H7 (cell line): ENCODE results near the gene GID8. TPM values are rescaled to one million over a fixed set of nuclear protein-coding genes. Genes with fewer than 3 reads are reported as not detected.
A peak's percentile ranks its signal among the peaks of the same experiment; 100 is the strongest.

ENCODE experiments used
- DNase-seq: peaks from one replicate; pipeline ENCODE4 v3.0.0; 2012
- H3K27me3 ChIP-seq: 2 replicates; pipeline ENCODE4 v1.6.0; 2011; ENCODE audit warnings: mild to moderate bottlenecking, low read length; ENCODE audit not compliant: control insufficient read depth, insufficient read depth
- H3K36me3 ChIP-seq: replicated peaks from 2 replicates; pipeline ENCODE4 v1.5.1; 2011; ENCODE audit warnings: low read length; ENCODE audit not compliant: control insufficient read depth, insufficient read depth
- H3K4me3 ChIP-seq: 2 replicates; pipeline ENCODE4 v1.5.1; 2011; ENCODE audit warnings: low read depth, mild to moderate bottlenecking, control low read depth, low read length, moderate library complexity; ENCODE audit not compliant: insufficient read depth
- total RNA-seq: library from RNA; depleted of rRNA; stranded (reverse); fragments of >200 nt; shearing (Covaris generic); gene quantifications from 2 replicates; pipeline ENCODE4 v1.2.3, GENCODE V29; 2014

Gene GID8
- total RNA-seq, 1 experiment from 2014 or later = 49.1 TPM

DNA sequence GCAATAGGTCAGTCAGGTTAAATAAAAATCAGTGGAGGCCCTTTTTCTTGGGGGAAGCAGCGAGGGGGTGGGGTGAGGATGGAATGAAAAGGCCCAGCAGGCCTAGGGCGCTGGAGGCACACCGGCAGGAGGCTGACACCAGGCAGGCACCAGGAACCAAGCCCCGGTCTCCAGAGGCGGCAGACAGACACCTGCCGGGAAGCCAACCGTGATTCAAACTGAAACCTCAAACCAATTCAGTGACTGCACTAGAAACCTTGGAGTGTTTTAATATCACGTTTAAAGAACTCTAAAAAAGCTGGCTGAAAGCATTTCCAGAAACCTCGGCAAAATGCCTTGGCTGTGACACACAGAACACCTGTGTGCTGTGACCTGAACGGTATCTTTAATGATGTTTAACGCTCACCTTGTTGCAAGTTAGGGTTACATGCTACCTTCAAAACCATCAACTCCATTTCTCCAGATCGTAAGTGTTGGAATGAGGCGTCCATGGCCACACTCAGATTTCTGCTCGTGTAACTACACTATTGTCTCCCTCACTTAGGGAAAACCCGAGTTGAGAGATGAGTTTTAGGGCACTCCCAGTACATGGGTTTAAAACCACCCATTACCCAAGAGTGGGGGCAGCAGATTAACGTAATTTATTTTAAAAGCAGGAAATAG lies 38.8 kb upstream of the GID8 start:
- H3K27me3 ChIP-seq = no peaks in the 10 kb centered on the region
- H3K4me3 ChIP-seq = no peak overlapping the region
- H3K36me3 ChIP-seq = peaks cover 24% of the 10 kb centered on the region
- peak; percentile 78 for DNase-seq

GRCh38 chr20:62899633-62900051 lies 38.3 kb upstream of the GID8 start:
- H3K4me3 ChIP-seq = no peak overlapping the region
- peak; percentile 84 for DNase-seq
- H3K36me3 ChIP-seq = peaks cover 22% of the 10 kb centered on the region
- no peaks in the 10 kb centered on the region for H3K27me3 ChIP-seq

DNA sequence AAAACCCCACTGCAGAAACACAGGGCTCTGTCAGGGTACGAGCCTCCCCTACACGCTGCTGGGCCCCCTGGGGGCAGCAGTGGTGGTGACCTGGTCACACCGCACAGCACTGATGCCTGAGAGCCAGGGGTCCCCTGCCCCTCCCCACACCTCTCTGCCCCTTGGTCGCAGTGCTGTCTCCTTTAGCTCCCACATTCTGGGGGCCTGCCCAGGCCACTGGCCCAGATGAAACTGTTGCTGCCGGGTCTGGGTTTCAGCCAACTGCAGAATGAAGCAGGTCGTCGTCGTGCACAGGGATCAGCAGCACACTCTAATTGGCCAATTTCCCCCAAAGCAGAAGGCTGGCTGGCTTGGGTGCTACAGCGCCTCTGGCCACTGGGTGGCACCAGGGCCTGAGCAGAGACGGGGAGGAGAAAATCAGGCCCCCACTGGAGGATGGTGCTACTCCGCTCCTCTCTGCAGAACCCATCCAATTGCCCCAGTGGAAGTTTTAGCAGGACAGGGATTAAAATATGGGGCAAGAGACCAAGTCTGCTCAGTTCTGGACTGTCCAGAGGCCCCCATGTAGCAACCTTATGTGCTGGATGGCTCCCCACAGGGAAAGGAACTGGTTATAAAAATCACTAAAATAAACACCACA lies 37.8 kb upstream of the GID8 start:
- peak; percentile 97 for DNase-seq
- H3K27me3 ChIP-seq = no peaks in the 10 kb centered on the region
- no peak overlapping the region for H3K4me3 ChIP-seq
- H3K36me3 ChIP-seq = peaks cover 25% of the 10 kb centered on the region

- Histone ChIP-seq H3K27me3 (no peaks in the 10 kb centered on the region), H3K36me3 (peaks cover 31% of the 10 kb centered on the region), H3K4me3 (no peak overlapping the region)
- DNase-seq = peak; percentile 74
Measured at GRCh38 chr20:62900692-62901584, 37.0 kb upstream of the GID8 start.

- Histone ChIP-seq H3K4me3 (no peak overlapping the region), H3K36me3 (peaks cover 40% of the 10 kb centered on the region), H3K27me3 (no peaks in the 10 kb centered on the region)
- DNase-seq = no peak
Measured at GRCh38 chr20:62901891-62902290, 36.1 kb upstream of the GID8 start.

DNA sequence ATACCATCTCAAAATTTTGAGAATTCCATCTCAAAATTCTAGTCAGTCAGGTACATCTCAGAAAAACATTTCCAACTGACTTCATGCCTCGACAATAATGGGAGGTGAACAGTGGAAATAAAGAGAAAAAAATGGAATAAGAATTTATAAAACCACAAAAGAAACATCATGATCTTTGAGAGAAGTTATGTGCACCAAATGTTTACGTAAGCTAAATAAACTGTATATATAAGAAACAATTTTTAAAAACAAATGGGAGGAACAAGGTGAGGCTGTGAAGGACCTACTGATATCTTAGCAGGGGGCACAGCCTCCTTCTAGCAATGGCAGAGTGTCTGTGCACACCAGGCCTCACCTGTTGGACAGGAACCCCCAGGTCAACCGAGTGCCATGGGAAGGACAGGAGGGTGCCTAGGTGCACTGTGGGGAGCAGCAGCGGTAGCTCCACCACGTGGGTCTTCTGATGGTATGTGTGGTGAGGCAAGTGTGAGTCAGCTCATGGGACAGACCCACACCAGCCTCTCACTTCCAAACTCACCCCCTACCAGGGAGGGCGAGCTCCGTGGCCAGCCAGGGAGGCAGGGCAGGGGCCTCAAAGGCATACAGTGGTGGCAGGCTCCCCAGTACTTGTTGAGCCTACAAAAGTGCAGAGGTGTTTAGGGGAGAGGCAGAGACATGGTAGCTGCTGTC lies 34.9 kb upstream of the GID8 start:
- Histone ChIP-seq H3K4me3 (no peak overlapping the region), H3K27me3 (no peaks in the 10 kb centered on the region), H3K36me3 (peaks cover 51% of the 10 kb centered on the region)
- DNase-seq = no peak

DNA sequence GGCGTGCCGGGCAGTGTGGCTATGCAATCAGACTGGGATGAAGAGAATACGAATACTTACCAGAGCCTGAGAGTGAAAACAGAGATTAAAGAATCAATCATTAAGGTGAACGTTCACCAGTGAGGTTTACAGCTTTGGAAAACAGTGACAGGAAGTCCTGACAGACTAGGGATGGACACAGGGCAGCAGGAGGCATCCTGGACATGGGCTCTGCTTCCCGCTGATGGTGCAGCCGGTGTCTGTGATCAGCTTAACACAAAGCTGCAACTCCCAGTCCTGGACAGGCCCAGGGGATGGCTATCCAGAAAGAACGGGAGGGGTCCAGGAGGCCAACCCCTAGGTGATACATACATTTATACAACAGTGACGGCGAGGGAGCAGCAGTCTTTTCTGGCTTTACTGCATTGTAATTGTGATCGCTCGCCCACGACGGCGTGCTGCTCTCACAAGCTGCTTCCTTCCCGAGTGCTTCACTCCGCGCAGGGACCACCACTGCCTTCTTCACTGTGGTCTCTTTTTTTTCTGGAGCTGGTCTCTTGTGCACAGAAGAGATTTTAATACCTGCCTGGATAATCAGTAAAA lies 32.3 kb upstream of the GID8 start:
- peaks cover 75% of the 10 kb centered on the region for H3K36me3 ChIP-seq
- DNase-seq = no peak
- no peaks in the 10 kb centered on the region for H3K27me3 ChIP-seq
- H3K4me3 ChIP-seq = no peak overlapping the region

DNA sequence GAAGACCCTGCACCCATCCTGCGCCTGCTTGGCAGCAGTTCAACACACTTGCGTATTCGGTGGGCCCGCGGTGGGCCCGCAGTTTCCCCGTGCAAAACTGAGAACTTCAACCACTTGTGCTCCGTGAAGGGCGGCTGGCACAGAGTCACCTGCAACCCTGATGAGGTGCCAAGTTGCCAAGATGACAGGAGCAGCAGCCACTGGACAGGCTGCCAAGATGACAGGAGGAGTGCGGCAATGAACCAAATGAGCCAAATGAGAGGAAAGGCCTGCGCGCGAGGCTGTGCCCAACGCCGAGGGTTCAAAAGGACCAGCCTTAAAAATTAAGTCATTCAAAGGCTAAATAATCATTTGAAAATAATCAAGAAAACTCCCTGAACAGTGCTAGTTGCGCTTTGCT lies 31.7 kb upstream of the GID8 start:
- Histone ChIP-seq H3K36me3 (peaks cover 78% of the 10 kb centered on the region), H3K27me3 (no peaks in the 10 kb centered on the region), H3K4me3 (no peak overlapping the region)
- DNase-seq = no peak

DNA sequence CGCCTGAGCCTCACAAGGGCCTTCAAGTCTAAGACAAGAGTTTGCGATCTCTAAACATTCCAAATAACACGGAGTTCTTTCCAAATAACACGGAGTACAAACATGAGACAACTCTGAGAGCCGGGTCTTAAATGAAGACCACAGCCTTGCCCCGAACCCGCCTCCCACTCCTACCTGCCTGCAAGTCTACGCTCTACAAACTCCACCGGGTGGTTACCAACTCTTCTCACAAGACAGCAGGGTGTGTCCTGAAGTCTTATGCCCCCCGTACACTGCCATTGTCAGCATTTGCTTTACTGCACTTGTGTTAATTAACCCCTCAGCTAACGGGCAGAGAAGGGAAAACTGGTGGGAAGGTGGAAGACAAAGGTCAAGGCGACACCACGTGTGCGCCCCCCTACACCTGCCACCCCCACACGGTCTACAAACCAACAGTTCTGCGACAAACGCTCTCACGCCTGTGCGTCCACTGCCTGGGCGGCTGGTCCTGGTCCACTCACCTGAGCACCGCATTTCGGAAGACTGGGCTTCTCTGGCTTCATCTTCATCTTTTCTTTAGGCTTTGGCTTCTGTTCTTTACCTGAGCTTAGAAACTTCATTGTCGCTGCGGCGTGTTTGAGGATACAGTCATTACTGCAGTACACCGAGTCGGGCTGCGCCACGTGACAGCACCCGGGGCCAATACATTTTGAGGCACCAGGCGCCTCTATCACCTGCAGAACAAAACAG lies 31.1 kb upstream of the GID8 start:
- no peak for DNase-seq
- Histone ChIP-seq H3K4me3 (no peak overlapping the region), H3K36me3 (peaks cover 79% of the 10 kb centered on the region), H3K27me3 (no peaks in the 10 kb centered on the region)

GRCh38 chr20:62907384-62908317 lies 30.3 kb upstream of the GID8 start:
- no peaks in the 10 kb centered on the region for H3K27me3 ChIP-seq
- peaks cover 81% of the 10 kb centered on the region for H3K36me3 ChIP-seq
- H3K4me3 ChIP-seq = no peak overlapping the region
- peak; percentile 90 for DNase-seq

- no peak for DNase-seq
- no peaks in the 10 kb centered on the region for H3K27me3 ChIP-seq
- peaks cover 76% of the 10 kb centered on the region for H3K36me3 ChIP-seq
Measured at GRCh38 chr20:62908971-62909791, 28.8 kb upstream of the GID8 start.

DNA sequence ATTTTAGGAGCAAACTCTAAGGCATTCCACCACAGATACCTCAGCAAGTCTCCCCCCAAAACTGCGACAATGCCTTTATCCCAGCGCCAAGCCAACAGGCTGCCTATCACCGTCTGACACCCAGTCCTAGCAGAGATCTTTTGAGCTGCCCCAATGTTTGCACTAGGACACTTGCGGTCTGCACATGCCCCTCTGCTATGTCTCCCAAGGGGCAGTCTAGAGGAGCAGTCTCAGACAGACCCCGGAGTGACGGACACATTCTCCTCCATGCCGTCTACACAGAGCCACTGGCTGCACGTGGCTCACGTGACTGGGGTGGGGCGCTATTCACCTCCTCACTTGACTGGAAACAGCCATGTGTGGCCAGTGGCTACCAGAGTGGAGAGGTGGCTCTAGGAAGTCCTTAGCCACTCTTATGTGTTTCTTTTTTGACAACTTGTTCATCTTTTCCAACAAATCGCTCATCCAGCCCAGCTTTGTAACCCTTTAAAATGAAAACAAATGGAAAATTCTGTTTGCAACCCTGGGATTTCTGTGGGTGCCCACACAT lies 27.7 kb upstream of the GID8 start:
- H3K4me3 ChIP-seq = no peak overlapping the region

More at GRCh38 chr20:62908971-62909791, 28.8 kb upstream of the GID8 start:
- H3K4me3 ChIP-seq = no peak overlapping the region

More for the DNA sequence above, 27.7 kb upstream of the GID8 start:
- Histone ChIP-seq H3K36me3 (peaks cover 67% of the 10 kb centered on the region), H3K27me3 (no peaks in the 10 kb centered on the region)
- DNase-seq = no peak
